Stimulated activated CD8-positive, alpha-beta memory T cell treated with anti-CD3 and anti-CD28 coated beads, Interleukin-2, amount 100 ng/mL, for 1 hour (primary cell): ENCODE results near the gene CLRN1.

Source experiments
- DNase-seq, 2 donors: peaks; one replicate each; pipeline ENCODE4 v3.0.0-alpha.2; 2020; ENCODE audit warnings: low read depth in 2 of 2

The CLRN1 gene

DNA sequence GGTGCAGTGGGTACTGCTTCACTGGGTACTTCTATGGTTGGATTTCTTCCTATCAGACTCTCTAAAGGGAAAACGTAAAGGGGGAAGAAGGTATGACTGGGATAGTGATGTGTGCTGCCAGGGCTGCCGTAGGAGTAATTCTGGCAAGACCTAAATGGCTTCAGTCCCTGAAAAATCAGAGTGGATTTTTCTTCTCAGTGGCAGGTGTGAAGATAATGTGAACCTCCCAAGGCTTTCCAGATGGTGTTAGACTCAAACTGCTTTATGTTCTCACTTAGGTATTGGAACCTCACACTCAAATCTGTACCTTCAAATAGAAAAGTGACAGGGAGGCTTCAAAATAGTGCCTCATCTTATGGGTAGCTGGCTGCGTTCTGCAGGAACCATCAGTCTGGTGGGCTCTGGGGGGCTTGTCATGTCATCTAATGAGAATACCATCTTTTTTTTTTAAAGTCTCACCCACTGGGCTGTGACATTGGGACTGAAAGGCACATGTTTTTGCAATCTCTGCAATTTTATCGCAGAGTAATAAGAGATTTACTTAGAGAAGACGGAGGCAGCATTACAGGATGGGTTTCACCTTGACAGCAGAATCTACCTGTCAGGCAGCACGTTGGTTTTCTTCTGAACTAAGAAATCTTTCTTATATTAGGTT is 95.8 kb downstream of the CLRN1 start:
- no peak for DNase-seq
